Endothelial cell of umbilical vein (primary cell): ENCODE results near the gene BCO1. TPM values are rescaled to one million over a fixed set of nuclear protein-coding genes. Genes with fewer than 3 reads are reported as not detected.

Source experiments
- BruUV-seq: library from RNA; stranded (reverse); fragments of 400-500 nt; replicated peaks from 2 replicates; lab custom pipeline; 2021; lab: Mats Ljungman, UMichigan
- CTCF ChIA-PET: fragments of 300-600, 350-600 bp; sonication (Branson Sonifier 250); formaldehyde crosslinking; loops from one replicate; lab custom pipeline; 2021; ENCODE audit warnings: antibody characterized with exemption, inconsistent platforms; lab: Charles Lee
- POLR2A ChIA-PET: fragments of 300-600, 350-600 bp; sonication (Branson Sonifier 250); formaldehyde crosslinking; loops from one replicate; lab custom pipeline; 2021; ENCODE audit warnings: antibody characterized with exemption, inconsistent platforms; lab: Charles Lee
- DNase-seq: peaks from one replicate; pipeline ENCODE4 v3.0.0-alpha.2; 2011; ENCODE audit warnings: low read depth, low spot score
- FAIRE-seq: peaks from 2 replicates; lab custom pipeline; 2011; peaks lifted over from hg19 to GRCh38; lab: Jason Lieb, UNC
- H2AFZ ChIP-seq: 2 replicates; pipeline ENCODE4 v1.6.0; 2012; ENCODE audit warnings: low read depth, low read length, control low read depth, inconsistent platforms
- H3K27ac ChIP-seq: 2 replicates; pipeline ENCODE4 v1.5.1; 2011; ENCODE audit warnings: low read depth, mild to moderate bottlenecking, control low read depth, low read length, moderate library complexity; ENCODE audit not compliant: insufficient read depth
- H3K27me3 ChIP-seq, 2 experiments: 2 replicates each; pipeline versions ENCODE4 v1.6.0 to v1.6.1; 2011; ENCODE audit warnings: low read length in 2 of 2, mixed read lengths in 1 of 2; ENCODE audit not compliant: control insufficient read depth in 2 of 2, insufficient read depth in 2 of 2
- H3K36me3 ChIP-seq, 2 experiments: 2 replicates in 1 of 2; 3 replicates in 1 of 2; pipeline ENCODE4 v1.5.1; 2011; ENCODE audit warnings: low read length in 2 of 2, mild to moderate bottlenecking in 1 of 2, moderate library complexity in 1 of 2; ENCODE audit not compliant: control insufficient read depth in 2 of 2, insufficient read depth in 2 of 2; ENCODE audit errors: extremely low read depth in 1 of 2
- H3K4me1 ChIP-seq: 3 replicates; pipeline ENCODE4 v1.5.1; 2011; ENCODE audit warnings: mild to moderate bottlenecking, low read length; ENCODE audit not compliant: control insufficient read depth, insufficient read depth; ENCODE audit errors: extremely low read depth
- H3K4me2 ChIP-seq: 2 replicates; pipeline ENCODE4 v1.6.1; 2011; ENCODE audit warnings: low read length, control low read depth, mixed read lengths; ENCODE audit not compliant: insufficient read depth
- H3K4me3 ChIP-seq, 3 experiments: fragments of 200-600 bp in 1 of 3; sonication (generic), shearing (Covaris generic) in 1 of 3; replicated peaks in 1 of 3; 2 replicates each; pipeline ENCODE4 v1.5.1; 2011 to 2016; ENCODE audit warnings: control low read depth in 3 of 3, low read length in 3 of 3, mild to moderate bottlenecking in 2 of 3, inconsistent platforms in 1 of 3, low read depth in 1 of 3, moderate library complexity in 1 of 3; ENCODE audit not compliant: insufficient read depth in 1 of 3
- H3K79me2 ChIP-seq: 2 replicates; pipeline ENCODE4 v1.6.0; 2012; ENCODE audit warnings: low read length, inconsistent platforms; ENCODE audit not compliant: control insufficient read depth, insufficient read depth
- H3K9ac ChIP-seq: replicated peaks from 2 replicates; pipeline ENCODE3; 2011; ENCODE audit warnings: low read length, control low read depth; ENCODE audit not compliant: insufficient read depth; ENCODE audit errors: extremely low read depth
- H3K9me1 ChIP-seq: replicated peaks from 3 replicates; pipeline ENCODE4 v1.6.0; 2011; ENCODE audit warnings: mild to moderate bottlenecking, low read length; ENCODE audit not compliant: control insufficient read depth, insufficient read depth; ENCODE audit errors: extremely low read depth
- H3K9me3 ChIP-seq: replicated peaks from 2 replicates; pipeline ENCODE4 v1.5.1; 2012; ENCODE audit warnings: low read length, inconsistent platforms; ENCODE audit not compliant: control insufficient read depth, insufficient read depth
- H4K20me1 ChIP-seq: replicated peaks from 2 replicates; pipeline ENCODE3; 2011; ENCODE audit warnings: mild to moderate bottlenecking, low read length; ENCODE audit not compliant: control insufficient read depth, insufficient read depth; ENCODE audit errors: extremely low read depth
- CTCF ChIP-seq, 2 donors: IDR thresholded peaks; 1 replicate in 1 of 2; 2 replicates in 1 of 2; pipeline ENCODE4 v1.5.1; 2011; ENCODE audit warnings: low read length in 2 of 2, mild to moderate bottlenecking in 2 of 2, moderate library complexity in 2 of 2, control low read depth in 1 of 2, inconsistent platforms in 1 of 2, low read depth in 1 of 2; ENCODE audit not compliant: insufficient read depth in 1 of 2; ENCODE audit errors: extremely low read depth in 1 of 2
- EZH2 ChIP-seq: IDR thresholded peaks from 2 replicates; pipeline ENCODE4 v1.6.1; 2012; ENCODE audit warnings: borderline replicate concordance, low read depth, mild to moderate bottlenecking, moderate library complexity, low read length, inconsistent platforms; ENCODE audit not compliant: severe bottlenecking
- FOS ChIP-seq: IDR thresholded peaks from 2 replicates; pipeline ENCODE4 v1.6.1; 2011; ENCODE audit warnings: mild to moderate bottlenecking, low read length, moderate library complexity, borderline replicate concordance; ENCODE audit not compliant: insufficient read depth
- GATA2 ChIP-seq: IDR thresholded peaks from 2 replicates; pipeline ENCODE4 v1.7.0; 2011; ENCODE audit warnings: low read depth, mild to moderate bottlenecking, moderate library complexity, mixed read lengths, low read length; ENCODE audit not compliant: insufficient read length, insufficient read depth
- JUN ChIP-seq: IDR thresholded peaks from 2 replicates; pipeline ENCODE4 v1.6.1; 2011; ENCODE audit warnings: borderline replicate concordance, low read depth; ENCODE audit not compliant: insufficient read length, insufficient read depth
- MAX ChIP-seq: IDR thresholded peaks from 2 replicates; pipeline ENCODE4 v1.6.1; 2011; ENCODE audit not compliant: insufficient read depth, insufficient read length
- MYC ChIP-seq: IDR thresholded peaks from one replicate; pipeline ENCODE4 v1.6.1; 2011; ENCODE audit warnings: mild to moderate bottlenecking, low read depth, low read length
- POLR2A ChIP-seq: IDR thresholded peaks from 2 replicates; pipeline ENCODE4 v1.6.1; 2012; ENCODE audit warnings: low read depth, mild to moderate bottlenecking, control low read depth, low read length
- POLR2AphosphoS5 ChIP-seq: IDR thresholded peaks from 2 replicates; pipeline ENCODE4 v1.6.1; 2012; ENCODE audit warnings: low read depth, mild to moderate bottlenecking, control low read depth, low read length, moderate library complexity; ENCODE audit not compliant: insufficient read depth
- dilution Hi-C: fragments of 300-500 bp; cut with MboI; formaldehyde crosslinking; loops from one replicate; pipeline ENCODE4 v1.15.0; 2019; ENCODE audit warnings: low sequenced_read_pairs; ENCODE audit not compliant: extremely low pct_ligation_motif_present
- intact Hi-C: fragments of 100-400 bp; cut with micrococcal nuclease; formaldehyde crosslinking; loops from one replicate; pipeline ENCODE4 v1.10.0; 2022
- polyA plus RNA-seq, 4 experiments: library from polyadenylated mRNA; depleted of rRNA in 3 of 4; stranded (reverse) in 3 of 4; unstranded in 1 of 4; fragments of >200 nt; gene quantifications; 2 replicates each; pipeline versions ENCODE4 v1.2.1 to v1.2.3, GENCODE V29; 2011 to 2012; ENCODE audit warnings: missing spikeins in 1 of 4
- total RNA-seq: library from RNA; stranded (reverse); gene quantifications from 2 replicates; pipeline ENCODE4 v1.2.3, GENCODE V29; 2021

BCO1 gene
- total and polyA plus RNA-seq, 2 donors (not counting 3 experiments of a cell fraction or from before 2014, with no cell fraction given), result not detected

- Histone ChIP-seq H3K36me3 (no peaks in the 10 kb centered on the region), H3K9me3 (no peaks in the 10 kb centered on the region), H3K4me2 (no peak overlapping the region), H3K4me3 (no peak overlapping the region), H4K20me1 (no peaks in the 10 kb centered on the region), H3K9me1 (no peaks in the 10 kb centered on the region), H3K9ac (no peak overlapping the region), H3K4me1 (peaks cover 19% of the 10 kb centered on the region), H3K79me2 (no peaks in the 10 kb centered on the region), H2AFZ (no peak overlapping the region), H3K27me3 (no peaks in the 10 kb centered on the region), H3K27ac (no peak overlapping the region)
- TF ChIP-seq POLR2A (no peak), MYC (no peak), EZH2 (no peak)
- intact Hi-C loops, result no loop called here
- DNase-seq (no peak), FAIRE-seq (no peak)
- dilution Hi-C loops, result no loop called here
- no TSS peak for BruUV-seq
- POLR2A ChIA-PET, result interaction anchor here (0.6 kb wide), 1 partner anchor 14 kb away, joined by 4 read pairs; no protein-coding TSS in a partner anchor
- CTCF ChIA-PET, result interaction anchor here (2.1 kb wide), 1 partner anchor 15 kb away, joined by 9 read pairs; no protein-coding TSS in a partner anchor
These were observed 37.3 kb downstream of the BCO1 start for GRCh38 chr16:81275795-81276194.

- no peak for FAIRE-seq
- no peak overlapping the region for H3K4me3 ChIP-seq
- H3K9me3 ChIP-seq, result no peaks in the 10 kb centered on the region
These were observed 37.8 kb downstream of the BCO1 start for GRCh38 chr16:81276323-81276722.

More at GRCh38 chr16:81276323-81276722, 37.8 kb downstream of the BCO1 start:
- TF ChIP-seq FOS, result no peak
- no peak for TF ChIP-seq CTCF (IDR thresholded peaks at IDR 0.05; ENCODE audit: extremely low read depth in 1 of 2, insufficient read depth in 1 of 2, low read depth in 1 of 2, low read length in 2 of 2)
- no peak for TF ChIP-seq MAX
- TF ChIP-seq JUN, result no peak
- no peak for TF ChIP-seq MYC
- TF ChIP-seq GATA2, result no peak
- TF ChIP-seq POLR2AphosphoS5, result no peak
- no peak for TF ChIP-seq EZH2
- no peak for TF ChIP-seq POLR2A
- Histone ChIP-seq H4K20me1 (no peaks in the 10 kb centered on the region), H3K4me2 (no peak overlapping the region), H3K9ac (no peak overlapping the region), H3K36me3 (no peaks in the 10 kb centered on the region), H3K4me1 (peaks cover 21% of the 10 kb centered on the region), H3K27ac (no peak overlapping the region), H3K27me3 (no peaks in the 10 kb centered on the region), H3K79me2 (no peaks in the 10 kb centered on the region), H2AFZ (no peak overlapping the region), H3K9me1 (no peaks in the 10 kb centered on the region)
- ChIA-PET CTCF (interaction anchor here (2.1 kb wide), 1 partner anchor 15 kb away, joined by 9 read pairs; no protein-coding TSS in a partner anchor), POLR2A (interaction anchor here (0.6 kb wide), 1 partner anchor 15 kb away, joined by 4 read pairs; no protein-coding TSS in a partner anchor)
- no TSS peak for BruUV-seq
- dilution Hi-C loops, result no loop called here
- intact Hi-C loops, result no loop called here
- DNase-seq, result no peak
